Sigmoid colon (tissue), 7 donors: Measurements from ENCODE around the gene SNURF. TPM values are rescaled to one million over a fixed set of nuclear protein-coding genes. Genes with fewer than 3 reads are reported as not detected.

Experiments used
- DNase-seq: peaks from one replicate; pipeline ENCODE4 v3.0.0-alpha.2; 2019
- H3K27ac ChIP-seq, 4 donors: fragments of 200-600 bp; sonication (generic); one replicate each; pipeline ENCODE4 v1.5.1; 2016 to 2019; ENCODE audit warnings: mild to moderate bottlenecking in 1 of 4
- H3K27me3 ChIP-seq, 3 donors: fragments of 200-600 bp; sonication (generic); one replicate each; pipeline ENCODE4 v1.5.1; 2019; ENCODE audit warnings: mild to moderate bottlenecking in 1 of 3
- H3K36me3 ChIP-seq, 4 donors: fragments of 200-600 bp; sonication (generic); one replicate each; pipeline ENCODE4 v1.5.1; 2016 to 2019
- H3K4me1 ChIP-seq, 4 donors: fragments of 200-600 bp; sonication (generic); one replicate each; pipeline ENCODE4 v1.5.1; 2017 to 2019
- H3K4me3 ChIP-seq, 4 donors: fragments of 200-600 bp; sonication (generic); one replicate each; pipeline ENCODE4 v1.5.1; 2017 to 2019; ENCODE audit warnings: mild to moderate bottlenecking in 2 of 4, moderate library complexity in 1 of 4
- H3K9me3 ChIP-seq, 4 donors: fragments of 200-600 bp in 3 of 4; sonication (generic) in 3 of 4; one replicate each; pipeline versions ENCODE4 v1.5.1 to v1.6.1; 2013 to 2019
- CTCF ChIP-seq, 4 experiments: fragments of 450-650 bp in 3 of 4; fragments of 200-600 bp in 1 of 4; IDR thresholded peaks; one replicate each; pipeline ENCODE4 v1.5.1; 2016 to 2019; ENCODE audit warnings: antibody characterized with exemption in 4 of 4, mild to moderate bottlenecking in 3 of 4, moderate library complexity in 2 of 4
- EP300 ChIP-seq, 4 donors: sonication (generic); formaldehyde crosslinking; IDR thresholded peaks; one replicate each; pipeline ENCODE4 v1.6.1; 2017; ENCODE audit warnings: antibody characterized with exemption in 4 of 4
- POLR2A ChIP-seq, 2 donors: fragments of 450-650 bp; IDR thresholded peaks; one replicate each; pipeline ENCODE4 v1.6.1; 2016; ENCODE audit warnings: antibody characterized with exemption in 2 of 2, mild to moderate bottlenecking in 2 of 2, moderate library complexity in 2 of 2
- POLR2AphosphoS5 ChIP-seq, 4 donors: sonication (generic); formaldehyde crosslinking; IDR thresholded peaks; one replicate each; pipeline ENCODE4 v1.6.1; 2017; ENCODE audit warnings: antibody characterized with exemption in 4 of 4
- WGBS, 2 donors: extraction: QIAGEN DNeasy Blood & Tissue Kit; methylation state at CpG; one replicate each; pipeline ENCODE4 v1.1.7; 2013; 5-methylcytosine and 5-hydroxymethylcytosine counted together
- intact Hi-C: fragments of 100-400 bp; cut with DNase I; formaldehyde crosslinking; loops from one replicate; pipeline ENCODE4 v1.15.1; 2023
- polyA plus RNA-seq, 3 donors: library from polyadenylated mRNA; stranded (reverse); fragments of 200-250 nt; gene quantifications; one replicate each; pipeline ENCODE4 v1.2.3, GENCODE V29; 2013
- total RNA-seq, 4 donors: library from RNA; depleted of rRNA; stranded (reverse); fragments of >200 nt; gene quantifications; one replicate each; pipeline ENCODE4 v1.1.0, GENCODE V29; 2016
- donor health status: healthy with polysubstance abuse.
- donor health status: Bipolar disorder and iron deficiency.
- donor health status: healthy.

The SNURF gene
- total and polyA plus RNA-seq, 7 donors: 3.3 to 34.2 (median 7.8) TPM

- WGBS, 2 donors: 47 to 54% methylated on average over 28 of the region's 28 CpGs
- Histone ChIP-seq H3K4me1 (peaks cover 0 to 5% (median 0%) of the 10 kb centered on the region in 4 donors), H3K9me3 (peaks cover 0 to 3% (median 0%) of the 10 kb centered on the region in 4 donors), H3K4me3 (peak overlapping the region; percentile 55 to 74 (median 69)), H3K36me3 (no peaks in the 10 kb centered on the region), H3K27ac (peak overlapping the region; percentile 90 to 94 (median 91)), H3K27me3 (no peaks in the 10 kb centered on the region)
- DNase-seq: peak; percentile 90
- intact Hi-C loops: loop anchor here (5.0 kb wide), 1 partner anchor 481 kb away; the partner anchor contains the start of gene UBE3A
- TF ChIP-seq POLR2AphosphoS5 (IDR thresholded peaks at IDR 0.05) (peak; percentile 27 to 63 (median 49)), CTCF (IDR thresholded peaks at IDR 0.05) (no peak)
These were observed 1.5 kb downstream of the SNURF start for GRCh38 chr15:24956111-24956838.

GRCh38 chr15:24957691-24958090 is 2.9 kb downstream of the SNURF start:
- intact Hi-C loops: loop anchor here (5.0 kb wide), 1 partner anchor 480 kb away; the partner anchor contains the start of gene UBE3A
- TF ChIP-seq CTCF (IDR thresholded peaks at IDR 0.05): no peak
- TF ChIP-seq POLR2A (IDR thresholded peaks at IDR 0.05): no peak
- no peak for TF ChIP-seq POLR2AphosphoS5 (IDR thresholded peaks at IDR 0.05)
- TF ChIP-seq EP300 (IDR thresholded peaks at IDR 0.05): no peak
- DNase-seq: no peak
- no peaks in the 10 kb centered on the region for H3K27me3 ChIP-seq
- H3K27ac ChIP-seq: peak overlapping the region in 1 of 4 donors; percentile 11
- no peak overlapping the region for H3K4me3 ChIP-seq
- peaks cover 0 to 5% (median 0%) of the 10 kb centered on the region in 4 donors for H3K4me1 ChIP-seq
- WGBS, 2 donors: 80 to 91% methylated on average over 2 of the region's 2 CpGs
- H3K9me3 ChIP-seq: peaks cover 0 to 3% (median 0%) of the 10 kb centered on the region in 4 donors
- H3K36me3 ChIP-seq: peaks cover 0 to 7% (median 0%) of the 10 kb centered on the region in 4 donors

GRCh38 chr15:24961967-24962366 is 7.2 kb downstream of the SNURF start:
- TF ChIP-seq CTCF (IDR thresholded peaks at IDR 0.05) (no peak), EP300 (IDR thresholded peaks at IDR 0.05) (no peak), POLR2AphosphoS5 (IDR thresholded peaks at IDR 0.05) (no peak), POLR2A (IDR thresholded peaks at IDR 0.05) (no peak)
- no peak overlapping the region for H3K4me3 ChIP-seq
- H3K27me3 ChIP-seq: no peaks in the 10 kb centered on the region
- H3K9me3 ChIP-seq: peaks cover 0 to 4% (median 0%) of the 10 kb centered on the region in 4 donors
- 93 to 94% methylated on average over 4 of the region's 4 CpGs for WGBS, 2 donors
- H3K36me3 ChIP-seq: peaks cover 0 to 47% (median 12%) of the 10 kb centered on the region in 4 donors
- peaks cover 0 to 3% (median 0%) of the 10 kb centered on the region in 4 donors for H3K4me1 ChIP-seq
- no peak for DNase-seq
- H3K27ac ChIP-seq: no peak overlapping the region
- intact Hi-C loops: no loop called here

GRCh38 chr15:24962880-24963279 is 8.1 kb downstream of the SNURF start:
- Histone ChIP-seq H3K27ac (no peak overlapping the region), H3K36me3 (peaks cover 0 to 56% (median 17%) of the 10 kb centered on the region in 4 donors), H3K4me1 (no peaks in the 10 kb centered on the region), H3K4me3 (no peak overlapping the region), H3K9me3 (peaks cover 0 to 4% (median 0%) of the 10 kb centered on the region in 4 donors), H3K27me3 (no peaks in the 10 kb centered on the region)
- WGBS, 2 donors: 94 to 97% methylated on average over 4 of the region's 4 CpGs
- no peak for TF ChIP-seq POLR2A (IDR thresholded peaks at IDR 0.05)
- TF ChIP-seq POLR2AphosphoS5 (IDR thresholded peaks at IDR 0.05): no peak
- DNase-seq: no peak
- intact Hi-C loops: no loop called here

GRCh38 chr15:24966364-24967103 is 11.7 kb downstream of the SNURF start:
- 75 to 78% methylated on average over 4 of the region's 4 CpGs for WGBS, 2 donors
- H3K9me3 ChIP-seq: peaks cover 0 to 4% (median 0%) of the 10 kb centered on the region in 4 donors
- peaks cover 0 to 92% (median 23%) of the 10 kb centered on the region in 4 donors for H3K36me3 ChIP-seq
- DNase-seq: no peak
- no peak overlapping the region for H3K4me3 ChIP-seq
- no peaks in the 10 kb centered on the region for H3K4me1 ChIP-seq
- no peaks in the 10 kb centered on the region for H3K27me3 ChIP-seq
- H3K27ac ChIP-seq: no peak overlapping the region
- TF ChIP-seq POLR2A (IDR thresholded peaks at IDR 0.05): no peak
- TF ChIP-seq CTCF (IDR thresholded peaks at IDR 0.05): no peak
- TF ChIP-seq POLR2AphosphoS5 (IDR thresholded peaks at IDR 0.05): no peak
- no peak for TF ChIP-seq EP300 (IDR thresholded peaks at IDR 0.05)
- intact Hi-C loops: no loop called here
